Stomach (tissue), 4 donors: ENCODE results near the gene MYH9.

ENCODE experiments used
- CTCF ChIP-seq, 7 experiments: fragments of 450-650 bp in 4 of 7; fragments of 200-600 bp in 3 of 7; sonication (generic) in 3 of 7; IDR thresholded peaks; one replicate each; pipeline ENCODE4 v1.5.1; 2016 to 2019; ENCODE audit warnings: antibody characterized with exemption in 7 of 7, control low read depth in 2 of 7, mild to moderate bottlenecking in 1 of 7
- EP300 ChIP-seq: sonication (generic); formaldehyde crosslinking; IDR thresholded peaks from one replicate; pipeline ENCODE4 v1.6.1; 2017; ENCODE audit warnings: antibody characterized with exemption

- no peak for TF ChIP-seq CTCF (IDR thresholded peaks at IDR 0.05)
- TF ChIP-seq EP300 = peak; percentile 20
Measured at GRCh38 chr22:36325154-36326031, 62.4 kb downstream of the MYH9 start.
